Aorta (tissue), 5 donors: ENCODE data around the gene PPME1. TPM values are rescaled to one million over a fixed set of nuclear protein-coding genes. Genes with fewer than 3 reads are reported as not detected.

ENCODE experiments used
- ATAC-seq: fragments of 200-7000 bp; cut with Tn5 transposase; one replicate; pipeline ENCODE4 v1.9.1; 2022; ENCODE audit warnings: moderate library complexity; ENCODE audit not compliant: low FRiP score
- DNase-seq, 2 donors: peaks; one replicate each; pipeline ENCODE4 v3.0.0-alpha.2; 2020
- H3K27ac ChIP-seq, 2 donors: one replicate each; pipeline ENCODE4 v1.5.1; 2013; ENCODE audit warnings: low read length in 2 of 2, mild to moderate bottlenecking in 2 of 2, moderate library complexity in 2 of 2, control low read depth in 1 of 2, inconsistent platforms in 1 of 2, low read depth in 1 of 2
- H3K27me3 ChIP-seq, 2 donors: one replicate each; pipeline ENCODE4 v1.6.1; 2013; ENCODE audit warnings: control low read depth in 1 of 2, low read length in 1 of 2, mild to moderate bottlenecking in 1 of 2, moderate library complexity in 1 of 2; ENCODE audit not compliant: insufficient read depth in 2 of 2, control insufficient read depth in 1 of 2
- H3K36me3 ChIP-seq, 2 donors: one replicate each; pipeline ENCODE4 v1.6.1; 2013; ENCODE audit warnings: control low read depth in 1 of 2, low read length in 1 of 2, mild to moderate bottlenecking in 1 of 2; ENCODE audit not compliant: insufficient read depth in 2 of 2, control insufficient read depth in 1 of 2
- H3K4me1 ChIP-seq, 2 donors: one replicate each; pipeline ENCODE4 v1.6.1; 2013; ENCODE audit warnings: low read length in 2 of 2, control low read depth in 1 of 2, mild to moderate bottlenecking in 1 of 2, moderate library complexity in 1 of 2; ENCODE audit not compliant: insufficient read depth in 2 of 2, control insufficient read depth in 1 of 2
- H3K4me3 ChIP-seq, 2 donors: one replicate each; pipeline ENCODE4 v1.5.1; 2013; ENCODE audit warnings: low read length in 2 of 2, control low read depth in 1 of 2, mild to moderate bottlenecking in 1 of 2
- H3K9me3 ChIP-seq: one replicate; pipeline ENCODE4 v1.6.1; 2013; ENCODE audit warnings: mild to moderate bottlenecking, low read length; ENCODE audit not compliant: control insufficient read depth
- WGBS, 2 donors: extraction: QIAGEN DNeasy Blood & Tissue Kit; methylation state at CpG; one replicate each; pipeline ENCODE4 v1.1.7; 2013; 5-methylcytosine and 5-hydroxymethylcytosine counted together
- intact Hi-C, 2 donors: fragments of 100-400 bp; cut with DNase I; formaldehyde crosslinking; loops; one replicate each; pipeline versions ENCODE4 v1.14.2 to v1.15.0; 2022
- polyA plus RNA-seq, 2 donors: library from polyadenylated mRNA; stranded (reverse); fragments of 200-250 nt; gene quantifications; one replicate each; pipeline ENCODE4 v1.2.3, GENCODE V29; 2013
- total RNA-seq, 2 donors: library from RNA; stranded (reverse); fragmentation: NEBNext Ultra II Directional; extraction: Animal tissue kit (Norgen Biotek cat#: 25700); gene quantifications; one replicate each; pipeline ENCODE4 v1.2.1, GENCODE V29; 2021
- donor health status: healthy with polysubstance abuse.
- donor health status: Bipolar disorder and iron deficiency.
- donor health status: DM: no; HTN: no; CAD: no.
- donor health status: DM: no; HTN: no; CAD: no.
- donor health status: DM: yes; HTN: yes; CAD: no.

Gene PPME1
- total and polyA plus RNA-seq, 4 donors, result 17.2 to 43.2 (median 29.2) TPM

GRCh38 chr11:74196781-74197486 lies 25.8 kb downstream of the PPME1 start:
- Histone ChIP-seq H3K4me1 (no peaks in the 10 kb centered on the region), H3K9me3 (no peaks in the 10 kb centered on the region), H3K36me3 (no peaks in the 10 kb centered on the region), H3K27ac (no peak overlapping the region), H3K27me3 (no peaks in the 10 kb centered on the region), H3K4me3 (no peak overlapping the region)
- intact Hi-C loops, result no loop called here
- ATAC-seq (no peak), DNase-seq (no peak)
- WGBS, 2 donors, result 97 to 99% methylated on average over 2 of the region's 2 CpGs

DNA sequence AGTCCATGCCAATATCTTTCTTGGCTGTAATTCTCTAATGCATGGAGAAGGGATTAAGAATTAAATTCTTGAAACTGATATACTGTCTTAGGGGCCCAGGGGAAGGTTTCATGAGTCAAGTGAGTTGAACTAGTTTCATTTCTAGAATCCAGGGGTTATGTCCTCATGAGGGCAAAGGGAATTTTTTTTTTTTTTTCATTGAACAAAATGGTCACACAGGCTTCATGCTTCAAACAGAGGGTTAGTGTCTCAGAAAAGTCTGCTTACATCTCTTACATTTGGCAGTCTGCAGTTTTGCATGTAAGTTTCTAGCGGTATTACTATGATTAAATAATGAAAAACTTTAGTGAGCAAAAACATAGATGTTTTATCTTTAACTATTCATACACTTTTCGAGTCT lies 32.9 kb downstream of the PPME1 start:
- DNase-seq (no peak), ATAC-seq (no peak)
- no peak overlapping the region for H3K4me3 ChIP-seq
- H3K36me3 ChIP-seq, result peaks cover 1 to 3% of the 10 kb centered on the region in 2 donors
- no peaks in the 10 kb centered on the region for H3K4me1 ChIP-seq
- no peaks in the 10 kb centered on the region for H3K9me3 ChIP-seq
- no peak overlapping the region for H3K27ac ChIP-seq
- whole genome bisulfite sequencing, 2 donors, result 93% methylated on average over 2 of the region's 2 CpGs
- no peaks in the 10 kb centered on the region for H3K27me3 ChIP-seq
- intact Hi-C loops, result no loop called here

DNA sequence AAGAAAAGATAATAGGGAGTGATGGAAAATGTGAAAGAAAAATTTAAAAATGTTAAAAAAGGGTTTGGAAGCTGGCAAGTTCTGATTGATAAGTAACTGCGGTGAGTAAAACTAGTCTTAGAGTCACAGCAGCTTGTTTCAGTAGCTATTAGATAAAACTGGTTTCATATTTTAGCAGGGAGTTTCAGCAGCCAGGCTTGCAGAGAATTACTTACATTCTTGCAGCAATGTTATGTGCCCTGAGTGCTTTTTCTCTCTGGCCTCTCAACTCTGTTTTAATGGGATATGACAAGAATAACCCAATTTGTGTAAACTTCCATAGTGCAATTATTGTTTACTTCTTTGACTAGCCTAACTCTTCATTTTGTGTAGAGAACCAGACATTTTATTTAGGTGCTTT lies 33.6 kb downstream of the PPME1 start:
- Histone ChIP-seq H3K4me1 (no peaks in the 10 kb centered on the region), H3K27me3 (no peaks in the 10 kb centered on the region), H3K9me3 (no peaks in the 10 kb centered on the region), H3K27ac (no peak overlapping the region), H3K36me3 (peaks cover 1 to 3% of the 10 kb centered on the region in 2 donors), H3K4me3 (no peak overlapping the region)
- intact Hi-C loops, result no loop called here
- 56 to 75% methylated on average over 1 of the region's 1 CpG for WGBS, 2 donors
- DNase-seq (no peak), ATAC-seq (no peak)

DNA sequence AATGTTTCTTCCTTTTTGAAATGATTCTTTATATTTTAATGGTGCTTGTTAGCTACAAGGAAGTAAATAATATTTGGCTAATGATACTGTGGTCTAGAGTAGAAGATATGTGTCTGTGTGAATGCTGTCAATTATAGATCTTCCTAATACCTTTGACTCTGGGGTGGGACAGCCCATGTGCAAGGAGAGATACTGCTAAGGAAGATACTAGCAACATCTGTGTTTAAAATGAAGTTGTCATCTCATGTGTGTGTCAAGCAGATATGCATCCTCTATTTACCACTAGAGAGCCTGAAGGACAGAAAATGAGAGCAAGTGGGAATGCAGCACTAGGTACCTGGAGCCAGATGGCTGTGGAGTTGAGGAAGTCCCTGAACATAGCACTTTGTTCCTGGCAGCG lies 34.1 kb downstream of the PPME1 start:
- 99 to 100% methylated on average over 1 of the region's 1 CpG for WGBS, 2 donors
- H3K9me3 ChIP-seq, result no peaks in the 10 kb centered on the region

DNA sequence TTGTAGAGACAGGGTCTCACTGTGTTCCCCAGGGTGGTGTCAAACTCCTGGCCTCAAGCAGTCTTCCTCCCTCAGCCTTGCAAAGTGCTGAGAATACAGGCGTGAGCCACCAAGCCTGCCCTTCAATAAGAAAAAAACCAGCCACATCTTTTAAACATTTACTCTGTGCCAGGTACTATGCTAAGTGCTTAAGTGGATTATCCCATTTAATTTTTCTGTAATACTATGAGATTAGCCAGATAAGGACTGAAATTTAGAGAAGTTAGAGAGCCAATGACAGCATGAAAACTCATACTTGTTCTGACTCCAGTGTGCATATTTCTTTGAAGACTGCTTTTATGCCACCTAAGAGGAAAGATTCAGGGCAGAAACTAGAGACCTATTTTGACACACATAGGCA lies 35.7 kb downstream of the PPME1 start:
- Histone ChIP-seq H3K36me3 (peaks cover 1 to 3% of the 10 kb centered on the region in 2 donors), H3K4me3 (no peak overlapping the region), H3K27me3 (no peaks in the 10 kb centered on the region), H3K9me3 (no peaks in the 10 kb centered on the region), H3K4me1 (no peaks in the 10 kb centered on the region), H3K27ac (no peak overlapping the region)
- DNase-seq, result no peak
- ATAC-seq, result no peak
- intact Hi-C loops, result no loop called here
- 98 to 100% methylated on average over 1 of the region's 1 CpG for WGBS, 2 donors

More for the DNA sequence above, 34.1 kb downstream of the PPME1 start:
- Histone ChIP-seq H3K27ac (no peak overlapping the region), H3K4me3 (no peak overlapping the region), H3K36me3 (peaks cover 1 to 3% of the 10 kb centered on the region in 2 donors), H3K27me3 (no peaks in the 10 kb centered on the region), H3K4me1 (no peaks in the 10 kb centered on the region)
- intact Hi-C loops, result no loop called here
- no peak for ATAC-seq
- DNase-seq, result no peak

DNA sequence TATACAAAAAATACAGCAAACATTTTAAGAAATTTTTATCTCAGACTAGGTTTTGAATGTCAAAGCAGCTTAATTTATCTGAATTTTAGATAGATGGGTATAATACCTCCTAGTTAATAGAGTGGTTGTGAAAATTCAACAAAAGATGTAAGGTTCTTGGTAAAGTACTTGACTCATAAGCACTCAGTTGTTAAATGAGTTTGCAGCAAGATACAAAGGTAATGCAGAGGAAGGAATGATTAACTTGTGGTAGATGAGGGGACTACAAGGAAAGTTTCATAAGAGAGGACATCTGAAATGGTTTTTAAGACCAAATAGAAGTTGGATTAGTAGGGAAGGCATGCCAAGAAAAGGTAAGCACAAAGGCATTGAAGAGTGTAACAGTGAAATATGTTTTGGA lies 37.4 kb downstream of the PPME1 start:
- H3K4me3 ChIP-seq, result no peak overlapping the region
- no peak for DNase-seq
- no peaks in the 10 kb centered on the region for H3K4me1 ChIP-seq
- H3K36me3 ChIP-seq, result peaks cover 3% of the 10 kb centered on the region in 2 donors
- ATAC-seq, result no peak
- H3K27ac ChIP-seq, result no peak overlapping the region
- intact Hi-C loops, result no loop called here
- no peaks in the 10 kb centered on the region for H3K9me3 ChIP-seq
- H3K27me3 ChIP-seq, result no peaks in the 10 kb centered on the region

GRCh38 chr11:74212533-74212932 lies 41.4 kb downstream of the PPME1 start:
- intact Hi-C loops, result no loop called here
- WGBS, 2 donors, result 95 to 97% methylated on average over 2 of the region's 2 CpGs
- H3K36me3 ChIP-seq, result peaks cover 2 to 3% of the 10 kb centered on the region in 2 donors
- no peak overlapping the region for H3K4me3 ChIP-seq
- no peaks in the 10 kb centered on the region for H3K9me3 ChIP-seq
- no peak overlapping the region for H3K27ac ChIP-seq
- ATAC-seq (no peak), DNase-seq (no peak)
- no peaks in the 10 kb centered on the region for H3K4me1 ChIP-seq
- no peaks in the 10 kb centered on the region for H3K27me3 ChIP-seq

DNA sequence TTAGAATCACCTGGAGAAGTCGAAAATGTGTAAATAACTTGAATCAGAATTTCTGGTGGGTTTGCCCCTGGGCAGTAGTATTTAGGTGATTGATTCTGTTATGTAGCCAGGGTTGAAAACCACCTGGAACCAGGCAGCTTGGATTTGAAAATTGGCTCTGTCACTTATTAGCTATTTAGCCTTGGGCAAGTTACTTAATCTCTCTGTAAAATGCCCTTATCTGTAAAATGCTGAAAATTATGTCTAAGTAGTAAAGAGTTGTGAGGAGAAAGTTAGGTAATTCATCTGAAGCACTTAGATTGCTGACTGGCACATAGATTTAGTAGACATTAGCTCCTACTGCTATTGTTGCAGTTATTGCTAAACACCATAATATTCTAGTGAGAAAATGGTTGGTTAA lies 49.3 kb downstream of the PPME1 start:
- Histone ChIP-seq H3K9me3 (no peaks in the 10 kb centered on the region), H3K27ac (no peak overlapping the region), H3K4me1 (no peaks in the 10 kb centered on the region), H3K27me3 (no peaks in the 10 kb centered on the region), H3K36me3 (no peaks in the 10 kb centered on the region), H3K4me3 (no peak overlapping the region)
- DNase-seq (no peak), ATAC-seq (no peak)
- intact Hi-C loops, result no loop called here
- WGBS, 2 donors, result 97 to 100% methylated on average over 1 of the region's 1 CpG

DNA sequence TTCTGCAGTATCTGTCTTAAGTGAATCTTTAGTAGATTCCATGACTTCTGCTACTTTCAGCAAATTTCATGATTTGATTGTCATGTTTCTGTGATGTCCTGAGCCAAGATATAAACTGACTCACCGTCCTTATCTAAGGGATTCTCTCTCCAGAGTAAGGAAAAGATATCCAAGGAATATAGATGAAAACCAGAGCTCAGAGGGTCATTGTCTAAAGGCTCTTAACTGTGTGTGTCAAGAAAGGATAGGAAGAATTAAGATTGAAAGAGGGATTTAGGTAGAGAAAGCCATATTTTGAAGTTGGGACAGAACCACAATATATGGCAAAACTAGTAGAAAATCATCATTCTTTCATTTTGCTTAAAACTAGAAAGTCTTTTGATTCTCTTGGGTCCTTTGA lies 50.7 kb downstream of the PPME1 start:
- Histone ChIP-seq H3K9me3 (no peaks in the 10 kb centered on the region), H3K27ac (no peak overlapping the region), H3K27me3 (no peaks in the 10 kb centered on the region), H3K4me3 (no peak overlapping the region), H3K36me3 (no peaks in the 10 kb centered on the region), H3K4me1 (no peaks in the 10 kb centered on the region)
- intact Hi-C loops, result no loop called here
- ATAC-seq (no peak), DNase-seq (no peak)
- 48 to 67% methylated on average over 1 of the region's 1 CpG for WGBS, 2 donors
